Cerebellar nuclear complex (tissue), 1 donor: ENCODE measurements around the gene FAM117B.
A peak's percentile ranks its signal among the peaks of the same experiment; 100 is the strongest.

Experiments used
- DNase-seq, 2 experiments: peaks; one replicate each; lab custom pipeline; 2025; lab: John Stamatoyannopoulos, UW

Gene FAM117B

DNA sequence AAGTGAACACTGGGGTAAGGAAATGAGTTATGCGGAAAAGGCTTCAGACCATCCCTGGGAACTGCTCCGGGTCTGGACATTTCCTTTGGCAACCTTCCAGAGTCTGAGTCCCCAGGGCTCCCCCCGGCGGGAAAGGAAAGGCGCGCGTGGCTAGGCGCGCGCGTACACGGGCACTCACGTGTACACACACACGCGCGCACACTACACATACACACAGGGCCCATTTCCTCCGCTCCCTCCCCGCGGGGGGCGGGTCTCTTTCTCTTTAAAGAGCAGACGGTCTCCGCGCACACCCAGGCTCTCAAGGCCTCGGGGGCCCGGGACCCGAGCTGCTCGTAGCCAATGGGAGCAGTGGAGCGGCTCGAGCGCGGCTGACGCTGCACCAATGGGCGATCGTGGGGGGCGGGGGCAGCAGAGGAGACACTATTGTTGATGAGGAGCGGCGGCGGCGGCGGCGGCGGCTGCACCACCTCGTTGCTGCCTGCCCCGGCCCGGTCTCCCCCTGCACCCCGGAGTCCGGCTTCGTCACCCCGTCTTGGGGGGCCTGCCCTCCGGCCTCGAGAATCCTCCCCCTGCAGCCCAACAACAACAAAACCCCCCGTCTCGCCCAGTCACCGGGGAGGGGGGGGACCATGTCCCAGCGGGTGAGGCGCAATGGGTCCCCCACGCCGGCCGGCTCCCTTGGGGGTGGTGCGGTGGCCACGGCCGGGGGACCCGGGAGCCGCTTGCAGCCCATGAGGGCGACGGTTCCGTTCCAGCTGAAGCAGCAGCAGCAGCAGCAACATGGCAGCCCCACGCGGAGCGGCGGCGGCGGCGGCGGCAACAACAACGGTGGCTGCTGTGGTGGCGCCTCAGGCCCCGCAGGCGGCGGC is at the start of gene FAM117B:
Gene FAM117B (plus strand): TSS at position 414 of the 872 bp plus-strand sequence. CDS start 219 bp downstream, at position 633.
- DNase-seq: peak; percentile 88 to 96

DNA sequence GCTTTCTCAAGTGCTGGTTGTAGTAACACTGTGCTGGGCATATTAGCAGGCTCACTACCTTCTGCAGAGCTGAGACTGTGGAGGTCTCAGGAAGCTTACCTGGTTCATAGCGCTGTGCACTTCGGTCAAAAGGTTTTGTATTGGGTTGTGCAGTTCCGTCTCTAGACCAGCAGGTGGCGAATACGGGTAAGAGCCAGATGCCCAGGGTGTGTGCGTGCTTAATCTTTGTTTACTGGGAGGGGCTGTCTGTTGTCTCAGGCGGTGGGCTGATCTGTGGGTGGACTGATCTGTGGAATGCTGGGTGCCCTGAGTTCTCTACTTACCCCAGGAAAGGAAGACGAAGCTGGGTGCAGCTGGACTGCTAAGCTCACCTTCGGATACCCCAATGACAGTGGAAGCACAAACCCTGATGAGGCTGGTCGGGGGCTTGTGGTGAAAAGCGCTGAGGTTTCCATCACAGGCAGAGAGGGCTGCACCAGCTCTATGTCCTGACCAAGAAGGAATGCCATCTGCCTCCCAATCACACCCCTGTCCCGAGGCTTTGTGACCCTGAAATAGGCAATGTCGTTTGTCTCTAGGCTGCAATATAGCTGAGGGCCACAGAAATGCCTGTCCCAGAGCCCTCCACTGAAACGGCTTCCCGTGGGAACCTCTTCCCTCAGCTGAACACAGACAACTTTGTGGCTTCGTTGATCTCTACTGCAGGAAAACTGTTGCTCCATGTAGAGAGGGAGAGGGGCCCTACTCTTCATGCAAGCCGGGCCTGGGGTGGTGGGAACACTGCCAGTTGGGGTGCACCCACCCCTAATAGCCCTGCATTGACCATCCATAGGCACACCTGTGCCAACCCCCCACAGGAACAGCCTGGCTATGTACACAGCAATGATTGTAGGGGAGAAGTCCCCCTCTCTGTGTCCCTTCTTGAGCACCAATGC is 45.9 kb upstream of the FAM117B start:
- DNase-seq: peak in 1 of 2 experiments; percentile 45

- DNase-seq: no peak
Observed at GRCh38 chr2:202589582-202589949, 45.2 kb upstream of the FAM117B start.

DNA sequence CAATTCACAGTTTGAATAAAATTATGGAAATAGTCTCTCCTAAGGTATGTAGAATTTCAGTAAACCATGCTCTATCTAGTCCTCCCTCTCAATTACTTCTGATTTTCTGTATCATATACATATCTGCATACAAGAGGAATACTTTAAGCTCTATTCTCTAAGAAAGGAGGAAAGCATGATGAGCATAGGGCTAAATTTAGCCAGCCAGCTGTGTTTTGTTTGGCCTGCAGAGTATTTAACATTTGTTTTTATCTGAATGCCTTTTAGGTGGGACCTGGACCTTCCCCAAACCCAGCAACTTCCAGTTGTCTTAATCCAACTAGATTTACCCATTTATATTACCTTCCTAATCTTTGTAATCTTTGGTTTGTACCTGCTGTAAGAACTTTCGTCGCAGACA is 42.2 kb upstream of the FAM117B start:
- DNase-seq: no peak

GRCh38 chr2:202599105-202599504 is 35.7 kb upstream of the FAM117B start:
- no peak for DNase-seq

DNA sequence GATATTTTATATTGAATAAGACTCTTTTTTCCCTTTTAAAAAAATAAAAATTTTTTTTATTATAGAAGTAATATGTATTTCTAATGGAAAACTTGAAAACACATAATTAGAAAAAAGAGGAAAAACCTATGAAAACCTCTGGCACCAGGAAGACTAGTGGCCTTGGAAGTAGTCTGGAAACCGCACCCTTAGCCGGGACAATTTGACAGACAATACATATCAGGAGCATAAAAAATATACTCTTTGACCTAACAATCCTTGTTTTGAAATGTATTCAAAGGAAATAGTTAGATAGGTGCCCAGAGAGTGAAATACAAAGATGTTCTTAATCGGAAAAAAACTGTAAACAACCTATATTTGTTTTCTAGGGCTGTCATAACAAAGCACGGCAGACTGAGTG is 34.9 kb upstream of the FAM117B start:
- DNase-seq: no peak

GRCh38 chr2:202604699-202605098 is 30.1 kb upstream of the FAM117B start:
- DNase-seq: no peak

DNA sequence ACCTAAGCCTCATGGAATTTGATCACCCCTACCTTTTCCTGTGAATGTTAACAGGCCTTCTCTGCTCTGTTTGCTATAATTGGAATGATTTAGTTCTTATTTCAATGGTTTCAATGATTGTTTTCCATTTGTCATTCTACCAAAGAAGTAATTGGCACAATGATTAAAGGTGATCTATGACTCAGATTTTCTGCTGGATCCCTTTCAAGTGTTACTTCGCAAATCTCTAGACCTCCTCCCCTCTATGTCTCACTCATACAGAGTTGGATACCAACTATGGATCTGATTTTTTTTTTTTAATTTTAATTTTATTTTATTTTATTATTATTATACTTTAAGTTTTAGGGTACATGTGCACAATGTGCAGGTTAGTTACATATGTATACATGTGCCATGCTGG is 29.6 kb upstream of the FAM117B start:
- DNase-seq: no peak

DNA sequence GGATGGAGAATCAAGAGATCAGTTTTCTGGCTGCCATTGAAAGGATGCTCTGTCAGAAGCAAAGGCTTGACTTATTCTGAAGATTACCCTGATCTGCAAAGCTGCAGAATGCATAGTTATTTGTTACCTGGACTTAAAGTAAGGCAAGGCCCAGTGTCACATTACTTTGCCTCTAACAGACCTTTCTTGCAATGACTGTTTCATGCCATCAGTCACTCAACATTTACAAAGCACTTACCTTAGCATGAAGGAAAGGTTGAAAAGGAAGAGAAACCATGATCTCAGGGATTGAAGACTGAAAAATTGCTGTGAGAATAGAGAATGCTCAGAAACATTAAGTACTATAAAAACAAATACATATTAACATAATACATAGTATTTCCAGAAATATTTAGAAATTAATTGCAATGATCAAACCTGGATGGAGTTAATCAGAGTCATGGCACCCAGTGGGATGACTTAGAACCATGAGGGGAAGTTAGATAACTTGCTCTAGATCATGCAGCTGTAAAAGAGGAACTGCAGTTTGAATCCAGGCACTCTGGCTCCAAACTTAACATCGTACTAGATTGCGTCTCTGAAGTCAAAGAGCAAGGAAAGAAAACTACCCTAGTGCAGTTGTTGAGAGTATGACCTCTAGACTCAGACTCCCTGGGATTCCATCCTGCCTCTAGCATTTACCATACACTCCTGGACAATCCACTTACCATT is 26.5 kb upstream of the FAM117B start:
- no peak for DNase-seq

DNA sequence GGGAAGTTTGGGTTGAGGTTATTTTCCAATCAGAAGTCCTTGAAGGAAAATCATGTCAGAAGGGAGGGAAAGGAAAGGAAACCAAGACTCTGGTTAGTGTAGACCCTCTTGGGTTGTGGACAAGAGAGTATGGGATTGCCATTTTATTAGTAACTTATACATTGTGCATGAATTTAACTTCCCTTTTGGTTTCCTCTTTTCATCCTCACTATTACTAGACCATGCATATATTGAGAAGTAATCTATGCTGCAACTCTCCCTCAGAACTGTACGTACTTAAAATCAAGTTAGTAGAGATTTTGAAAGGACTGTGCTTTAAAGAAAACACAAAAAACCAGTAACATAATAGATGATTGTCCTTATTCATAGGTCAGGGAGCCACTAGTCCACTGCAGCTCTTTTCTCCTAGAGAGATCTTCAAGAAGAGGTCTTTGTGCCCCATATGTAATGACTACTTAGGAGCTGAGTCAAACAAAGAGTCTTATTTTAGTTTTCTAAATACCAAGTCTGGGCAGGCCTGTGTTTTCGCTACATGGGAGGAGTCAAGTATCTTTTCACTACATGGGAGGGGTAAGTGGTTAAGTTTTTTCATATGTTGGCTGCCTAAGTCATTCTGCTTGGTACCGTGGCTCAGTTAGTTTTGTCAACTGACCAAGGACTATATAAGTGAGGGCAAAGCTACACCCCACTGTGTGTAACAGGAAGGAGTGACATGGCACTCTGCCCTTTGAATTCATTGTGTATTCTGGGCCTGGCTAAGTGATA is 25.2 kb upstream of the FAM117B start:
- no peak for DNase-seq

GRCh38 chr2:202610380-202610779 is 24.4 kb upstream of the FAM117B start:
- no peak for DNase-seq

- no peak for DNase-seq
Observed at GRCh38 chr2:202612145-202612544, 22.6 kb upstream of the FAM117B start.

DNA sequence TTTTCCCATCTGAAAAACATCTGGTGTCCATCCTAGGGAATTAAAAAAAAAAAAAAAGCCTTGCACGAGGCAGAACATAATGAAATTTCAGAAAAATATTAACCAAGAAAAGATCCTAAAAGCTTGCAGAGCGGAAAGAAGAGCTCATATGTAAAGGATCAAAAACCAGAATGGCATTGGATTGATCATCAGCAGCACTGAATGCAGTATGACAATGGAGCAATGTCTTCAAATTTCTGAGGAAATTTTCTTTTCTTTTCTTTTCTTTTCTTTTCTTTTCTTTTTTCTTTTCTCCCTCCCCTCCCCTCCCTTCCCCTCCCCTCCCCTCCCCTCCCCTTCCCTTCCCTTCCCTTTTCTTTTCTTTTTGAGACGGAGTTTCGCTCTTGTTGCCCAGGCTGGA is 21.3 kb upstream of the FAM117B start:
- DNase-seq: no peak

DNA sequence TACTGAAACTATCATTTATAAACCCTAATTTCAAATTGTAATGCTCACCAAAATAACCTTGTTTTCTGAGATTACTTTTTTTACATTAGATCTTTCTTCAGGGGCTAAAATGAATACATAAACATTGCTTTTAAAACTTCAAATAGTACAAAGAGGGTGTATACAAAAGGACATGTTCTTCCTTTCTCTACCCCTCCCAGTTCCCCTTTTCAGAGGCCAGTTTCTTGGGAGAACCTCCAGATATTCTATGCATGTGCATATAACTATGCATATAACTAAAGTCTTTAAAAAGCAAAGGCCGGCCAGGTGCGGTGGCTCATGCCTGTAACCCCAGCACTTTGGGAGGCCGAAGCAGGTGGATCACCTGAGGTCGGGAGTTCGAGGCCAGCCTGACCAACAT is 10.6 kb upstream of the FAM117B start:
- DNase-seq: no peak

DNA sequence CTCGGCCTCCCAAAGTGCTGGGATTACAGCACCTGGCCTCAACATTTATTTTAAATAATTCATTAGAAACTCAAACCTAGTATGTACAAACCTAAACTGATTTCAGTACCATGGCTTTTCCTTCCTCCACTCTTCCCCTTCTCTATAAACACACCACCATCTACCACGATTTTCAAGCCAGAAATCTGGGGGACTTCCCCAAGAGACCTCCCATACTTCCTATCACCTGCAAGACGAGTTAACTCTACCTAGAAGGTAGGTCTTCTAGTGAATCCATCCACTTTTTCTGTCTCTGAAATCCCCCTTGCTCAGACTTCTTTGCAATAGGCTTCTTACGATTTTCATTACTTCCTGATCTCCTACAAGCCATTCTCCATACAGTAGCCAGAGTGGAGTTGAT is 7.7 kb upstream of the FAM117B start:
- no peak for DNase-seq

DNA sequence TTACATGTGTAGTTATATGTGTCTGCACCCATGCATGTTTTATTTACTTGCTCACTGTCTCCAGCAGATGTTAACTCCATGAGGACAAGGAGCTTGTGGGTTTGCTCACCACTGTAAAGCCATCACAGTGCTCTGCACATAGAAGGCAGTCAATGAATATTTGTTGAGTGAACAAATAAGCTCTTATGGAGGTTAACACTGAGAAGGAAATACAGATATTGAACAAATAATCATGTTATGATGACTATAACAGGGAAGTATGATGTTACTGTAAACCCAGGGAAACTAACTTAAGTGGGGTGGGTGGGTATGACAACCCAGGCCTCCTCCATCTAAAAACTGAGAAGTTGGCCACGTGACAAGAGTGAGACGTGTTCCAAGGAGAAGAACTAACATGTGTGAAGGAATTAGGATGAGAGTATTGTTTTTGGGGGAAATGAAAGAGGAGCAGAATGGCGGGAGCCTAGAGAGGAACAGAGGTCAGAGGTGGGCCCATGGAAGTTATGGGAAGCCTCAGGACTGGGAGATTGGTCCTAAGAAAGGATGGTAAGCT is 6.0 kb upstream of the FAM117B start:
- DNase-seq: no peak

GRCh38 chr2:202632682-202633290 is 2.0 kb upstream of the FAM117B start:
- no peak for DNase-seq

- no peak for DNase-seq
Observed at GRCh38 chr2:202633470-202633869, 1.3 kb upstream of the FAM117B start.

GRCh38 chr2:202635428-202636212 is 851 bp downstream of the FAM117B start:
- DNase-seq: peak; percentile 9 to 15

DNA sequence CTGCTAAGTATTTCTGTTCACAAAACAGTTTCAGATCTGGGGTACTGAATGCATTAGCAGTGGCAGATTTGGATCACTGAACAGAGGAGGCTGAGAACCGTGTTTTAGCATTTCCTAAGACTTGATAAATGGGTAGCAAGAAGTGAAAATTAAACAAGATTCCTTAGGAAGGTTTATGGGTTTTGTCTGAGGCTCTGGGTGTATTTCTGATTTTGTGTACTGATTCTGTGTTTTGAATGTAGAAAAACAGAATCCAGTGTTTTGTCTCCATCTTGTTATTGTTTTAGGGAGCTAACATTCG is 1.4 kb downstream of the FAM117B start:
- DNase-seq: no peak
